HepG2 (cell line): ENCODE measurements around the gene FOXN3. TPM values are rescaled to one million over a fixed set of nuclear protein-coding genes. Genes with fewer than 3 reads are reported as not detected.

Experiments
- ARID2 ChIP-seq: sonication (generic); formaldehyde crosslinking; IDR thresholded peaks from 2 replicates; pipeline ENCODE4 v1.8.1; 2022; ENCODE audit warnings: mild to moderate bottlenecking, missing genetic modification reagents, borderline replicate concordance
- CHD2 ChIP-seq: IDR thresholded peaks from 2 replicates; pipeline ENCODE4 v1.6.1; 2011; ENCODE audit warnings: low read depth, low read length, improper control_type of control experiment
- FOXP4 ChIP-seq: sonication (generic); formaldehyde crosslinking; IDR thresholded peaks from 2 replicates; pipeline ENCODE4 v1.4.0; 2020; ENCODE audit warnings: missing genetic modification reagents
- MZF1 ChIP-seq: sonication (generic); formaldehyde crosslinking; IDR thresholded peaks from 2 replicates; pipeline ENCODE4 v1.8.1; 2023; ENCODE audit warnings: mild to moderate bottlenecking, missing genetic modification reagents, borderline replicate concordance
- NFE2L2 ChIP-seq: fragments of 150-350 bp; IDR thresholded peaks from 2 replicates; pipeline ENCODE4 v1.6.1; 2014; ENCODE audit warnings: low read length
- POGK ChIP-seq: sonication (generic); formaldehyde crosslinking; conservative IDR thresholded peaks from 2 replicates; pipeline ENCODE4 v1.8.0; 2022; ENCODE audit warnings: mild to moderate bottlenecking, moderate library complexity, missing genetic modification reagents
- PRDM10 ChIP-seq: sonication (generic); formaldehyde crosslinking; IDR thresholded peaks from 2 replicates; pipeline ENCODE4 v1.4.0; 2020; ENCODE audit warnings: low read depth, missing genetic modification reagents
- SMAD3 ChIP-seq: sonication (generic); formaldehyde crosslinking; IDR thresholded peaks from 2 replicates; pipeline ENCODE4 v1.4.0; 2020; ENCODE audit warnings: missing genetic modification reagents
- ZBTB20 ChIP-seq: sonication (generic); formaldehyde crosslinking; IDR thresholded peaks from 2 replicates; pipeline ENCODE4 v1.8.1; 2023; ENCODE audit warnings: missing genetic modification reagents, low read depth, mild to moderate bottlenecking, borderline replicate concordance
- ZBTB4 ChIP-seq: sonication (generic); formaldehyde crosslinking; IDR thresholded peaks from 2 replicates; pipeline ENCODE4 v1.4.0; 2020; ENCODE audit warnings: missing genetic modification reagents, mild to moderate bottlenecking, borderline replicate concordance
- ZC3H13 ChIP-seq: sonication (generic); formaldehyde crosslinking; IDR thresholded peaks from 2 replicates; pipeline ENCODE4 v1.8.1; 2023; ENCODE audit warnings: mild to moderate bottlenecking, missing genetic modification reagents, moderate library complexity
- ZNF350 ChIP-seq: sonication (generic); formaldehyde crosslinking; IDR thresholded peaks from 2 replicates; pipeline ENCODE4 v1.4.0; 2020; ENCODE audit warnings: mild to moderate bottlenecking, low read depth, missing genetic modification reagents, borderline replicate concordance
- ZNF564 ChIP-seq: sonication (generic); formaldehyde crosslinking; IDR thresholded peaks from 2 replicates; pipeline ENCODE4 v1.8.1; 2023; ENCODE audit warnings: mild to moderate bottlenecking, missing genetic modification reagents
- ZNF652 ChIP-seq: IDR thresholded peaks from 2 replicates; pipeline ENCODE4 v1.6.1; 2016; ENCODE audit warnings: low read depth, borderline replicate concordance
- polyA plus RNA-seq, 8 experiments: library from polyadenylated mRNA; depleted of rRNA in 3 of 8; stranded (reverse) in 7 of 8; unstranded in 1 of 8; fragments of >200 nt; fragmentation: Illumina TruSeq in 4 of 8; extraction: Trizol in 4 of 8; gene quantifications; 2 replicates each; pipeline versions ENCODE4 v1.2.1 to v1.2.3, GENCODE V29; 2011 to 2016; ENCODE audit warnings: low read depth in 4 of 8, missing spikeins in 1 of 8, mixed read lengths in 1 of 8; ENCODE audit not compliant: insufficient read depth in 1 of 8
- total RNA-seq, 5 experiments: library from RNA; depleted of rRNA; stranded (reverse); fragments of >200 nt; fragmentation: Illumina TruSeq; extraction: Trizol; gene quantifications; 2 replicates each; pipeline ENCODE4 v1.2.3, GENCODE V29; 2016; ENCODE audit warnings: low read depth in 1 of 5

FOXN3 gene
- total and polyA plus RNA-seq, 2 of the 13 experiments (the other 11 are each of a cell fraction or from before 2014, with no cell fraction given): 32.4 to 70.2 TPM

GRCh38 chr14:89232265-89233070 is 184.6 kb downstream of the FOXN3 start (continued):
- TF ChIP-seq POGK (CRISPR knock-in tag) (peak; percentile 59; the same call in 1 of the 2 replicates), ZNF564 (CRISPR knock-in tag) (no peak), NFE2L2 (no peak), ZNF652 (CRISPR knock-in tag) (peak; percentile 97), ZBTB20 (CRISPR knock-in tag) (no peak), PRDM10 (CRISPR knock-in tag) (0 out of 2 replicates have a peak, but pooled peaks have one; percentile 43), MZF1 (CRISPR knock-in tag) (no peak), ZC3H13 (CRISPR knock-in tag) (0 out of 2 replicates have a peak, but pooled peaks have one; percentile 52), ZBTB4 (CRISPR knock-in tag) (no peak), FOXP4 (CRISPR knock-in tag) (peak; percentile 85), ARID2 (no peak), ZNF350 (CRISPR knock-in tag) (no peak), SMAD3 (CRISPR knock-in tag) (0 out of 2 replicates have a peak, but pooled peaks have one; percentile 41), CHD2 (no peak)
